Measurements from ENCODE around the gene MEF2C. TPM values are rescaled to one million over a fixed set of nuclear protein-coding genes. Genes with fewer than 3 reads are reported as not detected.

The MEF2C gene
- total RNA-seq, 1 experiment from 2014 or later: 13.0 TPM

DNA sequence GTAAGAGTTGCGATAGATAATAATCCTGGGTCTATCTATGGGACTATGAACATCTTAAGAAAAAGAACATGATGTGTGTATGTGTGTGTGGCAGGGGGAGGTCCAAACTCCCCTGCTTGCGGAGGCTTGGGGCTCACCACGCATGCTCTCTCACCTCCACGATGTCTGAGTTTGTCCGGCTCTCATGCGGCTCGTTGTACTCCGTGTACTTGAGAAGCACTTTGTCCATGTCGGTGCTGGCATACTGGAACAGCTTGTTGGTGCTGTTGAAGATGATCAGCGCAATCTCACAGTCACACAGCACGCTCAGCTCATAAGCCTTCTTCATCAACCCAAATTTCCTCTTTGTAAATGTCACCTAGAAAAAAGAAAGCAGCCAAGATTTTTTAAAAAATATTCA lies 78.5 kb downstream of the MEF2C start:
- ChIA-PET CTCF (no interaction called here), RAD21 (ENCODE audit: low non-redundant PET in 1 of 2, low total read pairs in 2 of 2, uncharacterized antibody in 2 of 2, unreplicated experiment in 2 of 2) (no interaction called here), POLR2A (no interaction called here)
- H3K4me1 ChIP-seq (ENCODE audit: control insufficient read depth in 1 of 2, insufficient read depth in 2 of 2, low read length in 2 of 2): no peaks in the 10 kb centered on the region
- H3K27ac ChIP-seq (ENCODE audit: low read depth, low read length): no peak overlapping the region
- H3K36me3 ChIP-seq (ENCODE audit: control insufficient read depth in 1 of 2, insufficient read depth in 2 of 2, low read length in 2 of 2): no peaks in the 10 kb centered on the region
- H3K4me2 ChIP-seq (ENCODE audit: low read length): no peak overlapping the region
- H3K9me2 ChIP-seq (ENCODE audit: insufficient read depth): no peaks in the 10 kb centered on the region
- intact Hi-C loops (cut with micrococcal nuclease): no loop called here
- H3K9me3 ChIP-seq (ENCODE audit: control insufficient read depth in 1 of 2, insufficient read depth in 1 of 2, low read depth in 1 of 2, low read length in 2 of 2): no peaks in the 10 kb centered on the region
- H3K4me3 ChIP-seq (replicated peaks in 1 of 2; ENCODE audit: low read depth in 1 of 2, low read length in 2 of 2): no peak overlapping the region
- ATAC-seq (no peak), DNase-seq (ENCODE audit: low read depth, low spot score) (no peak)
- TF ChIP-seq YY1 (IDR thresholded peaks at IDR 0.05; ENCODE audit: extremely low read depth, insufficient replicate concordance, low read depth, low read length) (no peak), EZH2phosphoT487 (IDR thresholded peaks at IDR 0.05; ENCODE audit: borderline replicate concordance) (no peak), ZFX (IDR thresholded peaks at IDR 0.05) (no peak), FOSL1 (IDR thresholded peaks at IDR 0.05; ENCODE audit: low read depth) (no peak)
- no peaks in the 10 kb centered on the region for H3K79me2 ChIP-seq (ENCODE audit: insufficient read depth, low read length)
- no peak overlapping the region for H2AFZ ChIP-seq (ENCODE audit: low read depth, low read length, poor library complexity, severe bottlenecking)
- no peak overlapping the region for H3K9ac ChIP-seq (ENCODE audit: low read length)
- no peaks in the 10 kb centered on the region for H3K27me3 ChIP-seq (ENCODE audit: insufficient read depth, low read length)
- no TSS peak for BruUV-seq (replicated peaks)
- H4K20me1 ChIP-seq (ENCODE audit: insufficient read depth): no peaks in the 10 kb centered on the region

DNA sequence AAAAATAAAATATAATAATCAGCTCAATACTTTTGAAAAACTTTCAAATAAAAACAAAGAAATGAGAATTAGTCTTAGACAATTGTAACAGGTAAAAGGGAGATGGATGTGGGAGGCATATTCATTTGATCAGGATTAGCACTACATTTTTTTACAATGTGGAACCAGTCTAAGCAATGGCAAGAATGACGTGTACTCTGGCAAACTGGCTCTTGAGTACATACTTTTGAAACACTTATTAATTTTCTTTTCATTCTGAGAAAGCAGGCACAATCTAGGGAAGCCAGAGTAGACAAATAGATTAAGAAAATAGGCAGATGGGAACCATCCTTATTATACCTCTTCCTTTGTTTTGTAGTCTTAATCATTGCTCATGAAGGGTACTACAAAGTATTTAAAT lies 79.7 kb downstream of the MEF2C start:
- no peak overlapping the region for H3K9ac ChIP-seq (ENCODE audit: low read length)
- H3K4me1 ChIP-seq (ENCODE audit: control insufficient read depth in 1 of 2, insufficient read depth in 2 of 2, low read length in 2 of 2): no peaks in the 10 kb centered on the region
- no TSS peak for BruUV-seq (replicated peaks)
- no peak overlapping the region for H3K4me2 ChIP-seq (ENCODE audit: low read length)
- no peak for DNase-seq (ENCODE audit: low read depth, low spot score)
- intact Hi-C loops (cut with micrococcal nuclease): no loop called here
- ATAC-seq: no peak
- TF ChIP-seq JUND (IDR thresholded peaks at IDR 0.05): no peak
- RAD21 ChIA-PET (ENCODE audit: low non-redundant PET in 1 of 2, low total read pairs in 2 of 2, uncharacterized antibody in 2 of 2, unreplicated experiment in 2 of 2): no interaction called here
- no peak overlapping the region for H3K4me3 ChIP-seq (replicated peaks in 1 of 2; ENCODE audit: low read depth in 1 of 2, low read length in 2 of 2)
- POLR2A ChIA-PET: no interaction called here
- H4K20me1 ChIP-seq (ENCODE audit: insufficient read depth): no peaks in the 10 kb centered on the region
- H3K27me3 ChIP-seq (ENCODE audit: insufficient read depth, low read length): no peaks in the 10 kb centered on the region
- no peaks in the 10 kb centered on the region for H3K9me2 ChIP-seq (ENCODE audit: insufficient read depth)
- no peaks in the 10 kb centered on the region for H3K36me3 ChIP-seq (ENCODE audit: control insufficient read depth in 1 of 2, insufficient read depth in 2 of 2, low read length in 2 of 2)
- H3K9me3 ChIP-seq (ENCODE audit: control insufficient read depth in 1 of 2, insufficient read depth in 1 of 2, low read depth in 1 of 2, low read length in 2 of 2): no peaks in the 10 kb centered on the region
- no peak overlapping the region for H3K27ac ChIP-seq (ENCODE audit: low read depth, low read length)
- no peaks in the 10 kb centered on the region for H3K79me2 ChIP-seq (ENCODE audit: insufficient read depth, low read length)
- CTCF ChIA-PET: no interaction called here
- no peak overlapping the region for H2AFZ ChIP-seq (ENCODE audit: low read depth, low read length, poor library complexity, severe bottlenecking)
